ENCODE data around the gene DSTYK.

DSTYK gene

GRCh38 chr1:205129447-205130029, 82.0 kb downstream of the DSTYK start:
- DNase-seq (ENCODE audit: low read depth) = no peak

- DNase-seq (ENCODE audit: low read depth) = no peak
These were observed 83.5 kb downstream of the DSTYK start for GRCh38 chr1:205128050-205128449.

- DNase-seq (ENCODE audit: low read depth) = no peak
These were observed 83.9 kb downstream of the DSTYK start for GRCh38 chr1:205127646-205128045.

- DNase-seq (ENCODE audit: low read depth) = no peak
These were observed 86.8 kb downstream of the DSTYK start for GRCh38 chr1:205124726-205125125.

DNA sequence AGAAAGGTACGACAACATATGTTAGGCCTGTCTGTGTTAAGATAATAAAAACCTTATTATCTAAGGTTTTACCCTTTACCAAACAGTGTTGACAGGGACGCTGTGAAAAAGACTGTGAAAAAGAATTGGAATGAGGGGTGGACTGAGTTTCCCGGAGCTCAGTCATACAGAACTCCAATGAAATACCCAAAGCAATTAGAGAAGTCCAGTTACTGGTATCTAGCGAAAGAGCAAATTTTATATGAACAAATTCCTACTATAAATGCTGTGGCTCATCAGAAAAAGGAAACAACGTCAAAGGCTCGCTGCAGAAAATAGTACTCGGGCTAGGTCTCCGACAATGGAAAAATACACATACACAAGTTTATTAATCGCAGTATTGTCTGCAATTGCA, 89.0 kb downstream of the DSTYK start:
- DNase-seq (ENCODE audit: low read depth) = no peak

DNA sequence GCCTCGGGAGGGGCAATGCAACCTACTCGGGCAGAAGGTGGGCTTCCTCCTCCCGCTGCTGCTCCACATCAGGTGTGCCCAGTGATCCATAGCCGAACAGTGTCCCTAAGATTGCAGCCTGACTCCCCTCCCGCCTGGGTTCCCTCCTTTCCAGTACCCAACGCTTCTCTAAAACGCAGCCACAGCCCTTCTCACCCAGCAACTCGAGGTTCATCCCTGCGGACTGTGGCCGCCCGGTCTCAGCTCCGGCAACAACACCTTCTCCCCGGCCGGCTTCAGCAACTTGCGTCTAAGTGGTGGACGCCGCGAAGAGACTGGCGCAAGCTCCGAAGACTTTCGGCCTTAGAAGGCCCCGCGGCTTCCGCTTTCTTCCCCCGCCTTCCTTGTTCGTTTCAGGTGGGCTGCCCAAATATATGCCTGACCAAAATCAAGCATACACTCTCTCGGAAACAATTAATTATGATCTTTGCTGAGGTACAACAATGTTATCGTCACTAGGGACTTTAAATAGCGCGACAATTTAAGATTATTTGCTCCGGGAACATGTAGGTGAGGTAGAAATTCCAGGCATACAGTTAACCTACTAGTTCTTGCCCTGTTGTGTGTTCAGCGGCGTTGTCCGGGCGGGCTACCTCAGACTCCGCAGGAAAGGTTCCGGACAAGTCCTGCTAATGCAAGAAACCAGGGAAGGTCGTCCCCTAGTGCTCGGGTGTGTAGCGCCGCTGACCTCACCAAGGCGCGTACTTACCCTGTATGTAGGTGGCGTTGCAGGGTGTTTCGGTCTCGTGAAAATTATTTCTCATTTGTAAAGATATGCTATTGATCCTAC, 89.6 kb downstream of the DSTYK start, which contains the start of gene RBBP5:
Gene RBBP5 (minus strand): TSS at position 319 of the 829 bp plus-strand sequence. CDS start 105 bp downstream, at position 214.
- peak; percentile 99 for DNase-seq (ENCODE audit: low read depth)

- no peak for DNase-seq (ENCODE audit: low read depth)
These were observed 92.8 kb downstream of the DSTYK start for GRCh38 chr1:205118752-205119151.

DNA sequence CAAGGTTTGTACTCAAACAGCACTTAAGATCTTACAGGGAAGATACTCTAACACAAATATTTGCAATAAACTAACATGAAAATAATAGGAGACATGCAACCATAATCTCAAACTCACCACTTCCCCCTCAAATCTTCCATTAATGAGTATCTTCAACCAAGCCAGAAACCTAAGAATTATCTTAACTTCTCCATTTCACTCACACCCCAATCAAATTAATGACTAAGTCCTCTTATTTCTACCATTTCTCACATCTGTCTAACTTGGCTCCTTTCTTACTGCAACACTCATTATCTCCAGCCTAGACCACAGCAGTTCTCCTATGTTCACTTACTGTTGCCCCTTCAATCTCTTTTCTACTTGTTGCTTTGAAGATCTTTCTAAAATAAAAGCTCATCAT, 100.1 kb downstream of the DSTYK start:
- DNase-seq (ENCODE audit: low read depth) = no peak

DNA sequence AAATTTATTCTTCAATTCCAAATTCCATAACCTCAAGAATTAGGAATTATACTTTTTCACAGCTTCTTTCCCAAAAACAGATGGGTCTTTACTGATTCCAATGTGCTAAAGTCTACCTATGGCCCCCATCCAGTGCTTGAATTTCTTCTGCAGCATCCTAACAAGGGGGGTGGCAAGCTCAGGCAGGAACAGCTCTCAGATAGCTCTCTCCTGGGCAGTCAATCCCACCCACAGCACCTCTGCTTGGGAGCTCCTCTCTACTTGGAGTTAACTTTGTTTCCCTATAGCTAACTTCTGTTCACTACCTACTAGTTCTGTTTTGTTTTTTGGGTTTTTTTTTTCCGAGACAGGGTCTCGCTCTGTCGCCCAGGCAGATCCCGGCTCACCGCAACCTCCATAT, 101.8 kb downstream of the DSTYK start:
- DNase-seq (ENCODE audit: low read depth) = no peak

GRCh38 chr1:205109269-205109668, 102.2 kb downstream of the DSTYK start:
- DNase-seq (ENCODE audit: low read depth) = no peak

- DNase-seq (ENCODE audit: low read depth) = peak; percentile 4
These were observed 103.0 kb downstream of the DSTYK start for GRCh38 chr1:205108464-205108863.

DNA sequence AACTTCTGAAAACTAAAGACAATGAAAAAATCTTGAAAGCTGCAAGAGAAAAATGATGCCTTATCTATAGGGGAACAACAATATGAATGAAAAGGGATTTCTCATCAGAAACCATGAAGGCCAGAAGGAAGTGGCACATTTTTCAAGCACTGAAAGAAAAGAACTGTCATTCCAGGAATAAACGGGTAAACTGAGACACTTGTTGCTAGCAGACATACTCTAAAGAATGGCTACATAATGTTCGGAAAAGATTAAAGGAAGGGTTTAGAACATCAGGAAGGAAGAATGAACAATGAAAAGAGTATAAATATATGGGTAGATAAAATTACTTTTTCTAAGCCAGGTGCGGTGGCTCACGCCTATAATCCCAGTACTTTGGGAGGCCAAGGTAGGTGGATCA, 104.2 kb downstream of the DSTYK start:
- no peak for DNase-seq (ENCODE audit: low read depth)

DNA sequence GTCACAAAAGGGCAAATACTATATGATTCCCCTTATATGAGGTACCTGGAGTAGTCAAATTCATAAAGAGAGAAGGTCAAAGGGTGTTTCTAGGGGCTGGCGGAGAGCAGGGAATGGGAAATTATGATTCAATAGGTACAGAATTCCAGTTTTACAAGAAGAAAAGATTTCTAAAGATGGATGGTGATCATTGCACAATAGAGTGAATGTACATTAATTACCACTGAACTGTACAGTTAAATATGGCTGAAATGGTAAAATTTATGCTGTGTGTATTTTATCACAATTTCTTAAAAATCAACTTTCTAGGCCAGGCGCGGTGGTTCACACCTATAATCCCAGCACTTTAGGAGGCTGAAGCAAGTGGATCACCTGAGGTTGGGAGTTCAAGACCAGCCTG, 109.1 kb downstream of the DSTYK start:
- no peak for DNase-seq (ENCODE audit: low read depth)

DNA sequence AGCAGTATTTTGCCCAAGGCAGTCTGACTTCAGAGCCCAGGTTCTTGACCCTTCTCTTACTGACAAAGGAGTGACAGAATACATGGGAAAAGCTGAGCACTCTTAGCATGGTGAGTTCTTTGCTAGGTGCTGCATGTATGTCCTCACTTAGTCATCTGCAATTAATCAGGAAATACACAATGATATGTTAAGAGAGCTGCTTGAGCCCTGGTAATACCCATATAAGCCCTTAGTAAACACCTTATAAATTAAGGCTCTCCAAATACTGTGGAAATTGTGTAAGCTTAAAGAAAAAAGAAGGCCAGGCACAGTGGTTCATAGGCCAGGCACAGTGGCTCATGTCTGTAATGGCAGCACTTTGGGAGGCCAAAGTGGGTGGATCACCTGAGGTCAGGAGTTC, 113.3 kb downstream of the DSTYK start:
- DNase-seq (ENCODE audit: low read depth) = no peak

DNA sequence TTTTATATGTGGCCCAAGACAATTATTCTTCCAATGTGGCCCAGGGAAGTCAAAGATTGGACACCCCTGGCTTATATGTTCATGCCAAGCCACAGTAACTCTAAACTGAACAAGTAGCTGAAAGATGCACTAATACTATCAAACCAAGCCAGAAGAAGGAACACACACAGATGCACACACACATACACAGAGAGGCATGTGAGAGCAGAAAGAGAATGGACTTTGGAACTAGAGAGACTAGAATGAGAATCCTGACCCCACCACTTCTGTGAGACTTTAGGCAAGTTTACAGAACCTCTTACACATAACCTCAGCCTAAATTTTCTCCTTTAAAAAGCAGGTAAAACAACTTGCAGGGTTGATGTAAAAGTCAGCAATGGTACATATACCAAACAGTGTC, 116.1 kb downstream of the DSTYK start:
- DNase-seq (ENCODE audit: low read depth) = no peak

Data from iris pigment epithelial cell (primary cell).